Measurements from ENCODE around the gene LINGO1.

Gene LINGO1

DNA sequence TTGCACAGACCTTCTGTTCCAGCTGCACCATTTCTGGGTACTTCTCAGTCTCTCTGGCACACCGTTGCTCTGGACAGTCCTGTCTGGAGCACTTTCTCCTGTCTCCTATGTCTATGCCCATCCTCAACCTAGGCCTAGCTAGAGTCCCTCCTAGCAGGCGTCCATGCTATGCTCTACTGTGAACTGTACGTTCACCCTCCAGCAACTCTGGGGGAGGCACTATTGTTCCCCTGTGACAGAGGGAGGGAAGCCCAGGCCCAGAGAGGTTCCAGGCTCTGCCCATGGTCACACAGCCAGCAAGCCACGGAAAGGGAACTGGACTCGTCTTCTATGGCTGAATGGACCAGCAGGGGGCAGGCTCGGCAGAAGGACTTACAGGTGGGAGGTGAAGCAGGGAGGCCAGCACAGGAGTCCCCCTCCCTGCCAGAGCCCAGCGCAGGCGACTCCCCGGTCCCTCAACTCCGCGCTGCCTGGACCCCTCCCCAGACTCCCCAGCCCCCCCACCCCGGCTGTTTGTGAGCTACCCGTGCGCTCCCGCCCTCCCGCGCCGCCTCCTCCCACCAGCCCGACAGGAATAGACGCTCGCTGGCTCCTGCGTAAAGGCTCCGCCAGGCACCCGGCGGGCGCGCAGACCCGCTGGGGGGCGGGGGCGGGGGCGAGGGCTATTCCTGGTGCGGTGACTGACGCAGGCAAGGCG is 1.7 kb upstream of the LINGO1 start:
- intact Hi-C loops (cut with DNase I), result loop anchor here (5.0 kb wide), 2 partner anchors 92 to 188 kb away; no protein-coding TSS in a partner anchor
- DNase-seq, result peak in 41 of 42 donors; percentile 44 to 84 (median 69)

DNA sequence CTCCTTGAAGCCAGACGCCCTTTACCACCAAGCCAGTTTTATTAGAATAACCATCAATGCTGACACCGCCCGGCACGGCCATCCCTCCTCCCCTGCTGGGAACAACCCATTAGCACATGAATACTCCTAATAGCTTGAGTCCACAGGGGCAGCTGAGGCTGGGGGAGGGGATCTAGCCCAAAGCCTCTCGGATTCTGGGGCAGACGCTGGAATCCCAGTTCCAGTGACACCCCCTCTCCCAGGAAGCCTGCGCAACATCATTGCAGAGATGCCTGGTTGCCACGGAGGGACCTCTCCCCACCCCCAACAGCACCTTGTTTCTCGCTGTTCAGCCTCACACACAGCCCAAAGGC is 1.2 kb upstream of the LINGO1 start:
- peak in 2 of 42 donors; percentile 25 to 33 for DNase-seq
- intact Hi-C loops (cut with DNase I), result loop anchor here (5.0 kb wide), 2 partner anchors 92 to 188 kb away; no protein-coding TSS in a partner anchor

DNA sequence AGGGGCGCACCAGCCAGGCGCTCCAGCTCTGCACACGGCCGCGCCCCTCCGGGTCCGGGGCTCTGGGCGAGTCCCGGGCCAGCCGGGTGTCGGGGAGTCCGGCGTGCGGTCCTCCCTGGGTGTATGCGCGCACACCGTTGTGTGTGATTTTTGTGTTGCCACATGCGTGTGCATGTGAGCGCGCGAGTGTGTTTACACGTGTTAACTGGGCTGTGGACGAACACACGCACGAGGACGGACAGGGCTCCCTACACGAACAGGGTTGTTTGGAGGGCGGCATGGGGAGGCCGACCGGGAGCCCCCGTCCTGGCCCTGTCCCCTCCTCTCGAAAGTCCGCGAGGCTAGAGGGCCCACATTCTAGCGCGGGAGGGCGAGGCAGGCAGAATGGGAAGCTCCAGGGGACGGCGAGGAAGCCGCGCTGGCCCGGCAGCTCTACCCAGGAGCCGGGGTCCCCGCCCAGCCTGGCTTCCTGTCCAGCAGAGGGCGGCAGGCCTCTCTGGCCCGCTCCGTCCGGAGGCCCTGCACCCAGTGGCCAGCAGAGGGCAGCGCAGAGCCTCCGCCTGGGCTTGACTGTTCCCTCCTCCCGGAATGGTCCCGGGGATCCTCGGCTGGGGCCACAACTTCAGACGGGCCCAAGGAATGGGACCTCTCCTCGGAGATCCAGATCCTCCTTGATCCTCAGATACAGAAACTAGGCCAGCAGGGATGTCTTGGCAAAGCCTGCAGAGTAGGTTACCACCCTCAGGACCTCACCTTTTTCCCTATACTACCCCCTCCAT is 611 bp upstream of the LINGO1 start:
- peak; percentile 78 to 97 (median 93) for DNase-seq
- intact Hi-C loops (cut with DNase I), result loop anchor here (5.0 kb wide), 2 partner anchors 91 to 189 kb away; no protein-coding TSS in a partner anchor

DNA sequence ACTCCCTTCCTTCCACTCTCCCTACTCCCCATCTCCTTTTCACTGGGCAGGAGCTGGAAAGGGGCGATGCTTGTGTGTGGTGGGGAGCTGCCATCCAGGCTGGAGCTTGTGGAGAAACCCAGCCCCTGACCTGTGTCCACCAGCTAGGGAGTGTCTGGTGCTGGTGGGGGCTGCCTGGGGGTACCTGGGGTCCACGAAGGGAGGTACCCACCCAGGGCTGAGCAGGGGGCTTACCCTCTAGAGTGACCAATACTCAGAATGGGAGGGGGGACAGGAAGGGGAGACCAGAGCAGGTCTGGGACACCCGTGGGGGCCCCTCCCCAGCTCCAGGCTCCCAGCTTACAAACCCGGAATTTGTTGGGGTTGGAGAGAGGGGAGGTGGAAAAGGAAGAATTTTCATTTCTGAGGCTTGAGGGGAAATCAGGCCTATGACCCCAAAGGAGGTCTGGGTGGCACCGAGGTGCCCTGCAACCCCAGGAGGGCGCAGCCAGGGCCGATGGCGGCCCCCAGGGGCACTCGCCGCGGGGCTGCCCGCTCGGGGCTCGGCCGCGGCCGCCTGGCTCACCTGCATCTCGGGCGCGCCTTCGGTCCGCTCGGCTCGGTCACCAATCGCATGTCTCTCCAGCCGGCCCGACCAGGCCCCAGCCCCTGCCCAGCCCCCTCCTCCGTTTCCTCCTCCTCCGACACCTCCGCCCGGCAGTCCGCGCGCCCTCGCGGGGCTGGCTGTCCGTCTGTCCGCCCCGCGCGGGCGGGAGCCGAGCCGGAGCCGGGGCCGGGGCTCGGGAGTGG is 773 bp downstream of the LINGO1 start:
- peak in 6 of 42 donors; percentile 23 to 53 (median 41) for DNase-seq
- intact Hi-C loops (cut with DNase I), result loop anchor here (5.0 kb wide), 2 partner anchors 90 to 190 kb away; no protein-coding TSS in a partner anchor

DNA sequence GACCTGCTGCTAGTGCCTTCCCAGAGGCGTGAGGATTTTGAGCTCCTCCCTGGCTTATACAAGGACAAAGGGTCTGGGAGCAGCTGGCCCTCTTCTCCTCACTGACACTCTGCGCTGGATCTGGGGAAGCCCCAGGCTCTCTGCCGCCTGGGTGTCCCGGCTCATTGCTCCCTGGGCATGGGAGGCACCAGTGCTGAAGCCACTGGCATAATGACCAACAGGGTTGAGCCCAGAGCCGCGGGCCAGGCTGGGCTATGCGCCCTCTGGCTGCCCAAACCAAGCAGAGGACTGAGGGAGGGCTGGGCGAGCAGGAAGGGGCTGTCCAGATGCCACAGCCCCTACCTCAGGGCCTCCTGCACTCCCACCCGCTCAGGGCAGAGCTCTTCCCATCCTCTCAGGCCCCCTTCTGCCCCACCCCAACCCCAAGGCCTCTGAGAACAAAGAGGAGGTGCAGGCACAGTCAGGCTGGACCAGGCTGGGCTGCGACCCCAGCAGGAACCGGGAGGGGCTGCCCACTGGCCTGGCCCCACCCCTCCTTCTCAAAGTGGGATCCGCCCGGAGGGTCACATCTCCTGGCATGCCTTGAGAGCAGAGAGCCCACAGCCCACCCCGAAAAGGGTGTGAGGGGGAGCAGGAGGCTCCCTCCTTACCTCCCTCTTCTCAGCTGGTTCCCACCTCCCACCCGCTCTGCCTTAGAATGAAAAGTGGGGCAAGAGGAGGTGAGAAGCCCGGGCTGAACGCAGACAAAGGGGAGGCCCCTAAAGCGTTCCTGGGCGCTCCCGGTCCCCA is 1.6 kb downstream of the LINGO1 start:
- peak; percentile 49 to 91 (median 80) for DNase-seq
- intact Hi-C loops (cut with DNase I), result loop anchor here (5.0 kb wide), 2 partner anchors 89 to 191 kb away; no protein-coding TSS in a partner anchor

DNA sequence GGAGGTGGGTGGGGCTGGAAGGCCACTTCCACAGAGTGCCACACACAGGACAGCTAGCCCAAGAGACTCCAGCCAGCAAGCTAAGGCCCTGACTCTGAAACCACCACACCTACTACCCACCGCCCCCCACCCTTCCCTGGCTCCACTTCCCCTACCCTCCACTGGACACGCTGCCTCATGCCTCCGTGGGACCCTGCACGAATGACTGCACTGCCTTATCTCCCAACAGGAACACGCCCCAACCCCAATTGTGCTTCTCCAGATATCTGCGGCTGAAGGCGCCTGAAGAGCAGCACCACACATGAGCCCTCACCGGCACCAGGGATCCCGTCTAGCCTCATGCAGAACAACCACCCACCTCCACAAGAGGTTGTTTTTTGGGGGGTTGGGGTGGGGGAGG is 2.7 kb downstream of the LINGO1 start:
- intact Hi-C loops (cut with DNase I), result loop anchor here (5.0 kb wide), 2 partner anchors 88 to 192 kb away; no protein-coding TSS in a partner anchor
- peak in 1 of 42 donors; percentile 17 for DNase-seq

DNA sequence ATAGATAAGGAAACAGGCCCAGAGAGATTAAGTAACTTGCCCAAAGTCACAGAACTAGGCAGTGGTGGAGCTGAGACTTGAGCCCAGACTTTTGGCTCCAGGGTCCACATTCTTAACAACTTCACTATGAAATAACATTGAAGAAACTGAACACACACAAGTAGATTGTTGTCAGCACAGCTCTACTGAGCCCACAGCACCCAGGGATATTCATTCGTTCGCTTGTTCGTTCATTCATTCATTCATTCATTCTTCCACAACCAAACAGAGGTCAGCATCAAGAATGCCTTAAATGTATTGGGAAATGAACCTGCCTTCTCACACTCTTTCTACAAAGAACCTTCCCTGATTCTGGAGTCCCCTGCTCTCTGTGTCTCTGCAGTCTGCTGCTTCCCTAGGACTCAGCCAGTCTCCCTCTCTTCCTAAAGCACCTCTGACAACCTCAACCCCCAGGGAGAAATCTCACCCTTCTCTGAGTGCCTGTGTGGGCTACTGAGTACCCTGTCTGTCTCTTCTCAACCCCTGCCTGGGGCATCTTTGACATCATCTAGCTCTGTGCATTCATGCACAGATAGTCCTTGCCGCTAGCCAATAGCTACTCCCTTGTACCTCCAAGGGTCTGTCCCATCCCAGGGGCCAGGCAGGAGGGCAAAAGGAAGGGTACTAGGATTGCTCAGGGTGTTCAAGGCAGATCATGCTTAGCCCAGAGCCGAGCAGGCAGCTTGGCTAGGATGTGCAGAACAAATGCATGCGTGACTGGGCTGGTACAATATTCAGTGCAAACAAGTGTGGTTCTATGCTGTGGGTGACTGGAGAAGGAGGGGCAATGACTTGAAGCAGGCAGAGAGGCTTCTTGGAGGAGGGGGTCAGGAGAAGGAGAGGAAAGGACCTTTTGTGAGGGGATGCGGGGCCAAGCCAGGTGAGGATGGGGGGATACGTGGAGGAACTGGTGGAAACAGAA is 3.4 kb downstream of the LINGO1 start:
- intact Hi-C loops (cut with DNase I), result loop anchor here (5.0 to 10.0 kb wide), 3 partner anchors 87 to 515 kb away; no protein-coding TSS in a partner anchor
- DNase-seq, result peak in 5 of 42 donors; percentile 17 to 58 (median 38)

DNA sequence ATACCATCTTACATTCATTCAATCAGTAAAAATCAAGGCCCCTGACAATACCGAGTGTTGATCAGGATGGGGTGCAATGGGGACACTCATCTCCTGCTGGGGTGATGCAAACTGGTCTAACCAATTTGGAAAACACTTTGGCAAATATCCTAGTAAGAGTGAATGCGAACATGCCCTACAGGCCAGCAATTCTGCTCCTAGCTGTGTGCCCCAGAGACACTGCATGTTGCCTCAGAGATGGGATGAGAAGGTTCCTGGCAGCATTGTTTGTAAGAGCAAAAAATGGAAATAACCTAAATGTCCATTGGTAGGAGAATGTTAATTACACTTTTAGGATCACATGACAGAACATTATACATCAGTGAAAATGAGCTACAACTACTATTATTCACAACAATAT is 4.7 kb downstream of the LINGO1 start:
- DNase-seq, result no peak
- intact Hi-C loops (cut with DNase I), result loop anchor here (10.0 kb wide), 1 partner anchor 513 kb away; no protein-coding TSS in a partner anchor

DNA sequence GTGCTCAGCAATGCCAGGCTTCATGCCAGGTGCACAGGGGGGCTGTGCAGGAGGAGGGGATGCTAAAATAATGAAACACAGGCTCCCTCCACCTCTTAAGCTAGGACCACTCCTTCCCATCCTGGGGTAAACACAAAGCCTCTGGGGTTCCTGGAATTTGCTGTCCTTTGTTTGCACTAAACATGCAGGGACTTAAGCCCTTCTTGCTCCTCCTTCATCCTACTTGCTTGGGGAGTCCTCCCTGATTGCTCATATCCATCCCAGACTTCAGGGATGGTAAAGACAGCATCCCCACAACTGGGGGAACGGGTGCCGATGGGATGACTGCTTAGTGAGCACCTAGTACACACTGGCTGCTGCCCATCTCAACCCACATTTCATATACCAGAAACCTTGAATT is 5.1 kb downstream of the LINGO1 start:
- intact Hi-C loops (cut with DNase I), result loop anchor here (10.0 kb wide), 1 partner anchor 513 kb away; no protein-coding TSS in a partner anchor
- DNase-seq, result no peak

DNA sequence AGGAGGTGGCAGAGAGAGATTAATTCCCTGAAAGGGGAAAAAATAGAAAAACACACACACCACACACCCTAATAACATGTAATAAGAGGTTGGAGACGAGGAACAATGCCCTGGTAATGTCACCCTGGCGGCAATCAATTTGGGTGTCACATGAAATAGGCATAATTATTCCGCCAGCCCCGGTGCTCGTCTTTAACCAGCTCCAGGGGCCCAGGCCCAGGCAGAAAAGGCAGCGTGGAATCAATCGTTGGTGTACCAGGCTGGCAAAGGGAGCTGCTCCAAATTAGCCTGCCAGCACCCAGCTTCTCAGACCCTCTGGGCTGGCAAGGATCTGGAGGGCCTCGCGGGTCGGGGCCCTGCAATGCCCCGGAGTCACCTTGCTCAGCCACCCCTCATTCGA is 5.6 kb downstream of the LINGO1 start:
- peak in 6 of 42 donors; percentile 28 to 61 (median 44) for DNase-seq
- intact Hi-C loops (cut with DNase I), result loop anchor here (10.0 kb wide), 1 partner anchor 512 kb away; no protein-coding TSS in a partner anchor

DNA sequence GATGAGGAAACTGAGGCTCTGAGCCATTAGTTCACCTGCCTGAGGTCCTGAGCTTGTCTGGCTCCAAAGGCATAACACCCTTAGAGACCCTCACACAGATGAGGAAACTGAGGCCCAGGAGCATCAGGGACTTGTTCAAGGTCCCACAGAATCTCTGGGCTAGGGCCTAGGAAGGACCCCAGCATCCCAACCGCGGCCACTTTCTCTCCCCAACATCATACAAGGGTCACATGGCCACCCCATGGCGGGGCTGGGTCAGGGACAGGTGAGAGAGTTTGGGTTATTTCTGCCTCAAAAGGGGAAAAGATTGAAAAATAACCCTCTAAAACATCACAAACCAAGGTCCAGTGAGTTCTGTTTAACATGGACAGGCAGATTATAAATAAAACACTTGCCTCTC is 6.7 kb downstream of the LINGO1 start:
- no peak for DNase-seq
- intact Hi-C loops (cut with DNase I), result loop anchor here (10.0 kb wide), 1 partner anchor 511 kb away; no protein-coding TSS in a partner anchor

DNA sequence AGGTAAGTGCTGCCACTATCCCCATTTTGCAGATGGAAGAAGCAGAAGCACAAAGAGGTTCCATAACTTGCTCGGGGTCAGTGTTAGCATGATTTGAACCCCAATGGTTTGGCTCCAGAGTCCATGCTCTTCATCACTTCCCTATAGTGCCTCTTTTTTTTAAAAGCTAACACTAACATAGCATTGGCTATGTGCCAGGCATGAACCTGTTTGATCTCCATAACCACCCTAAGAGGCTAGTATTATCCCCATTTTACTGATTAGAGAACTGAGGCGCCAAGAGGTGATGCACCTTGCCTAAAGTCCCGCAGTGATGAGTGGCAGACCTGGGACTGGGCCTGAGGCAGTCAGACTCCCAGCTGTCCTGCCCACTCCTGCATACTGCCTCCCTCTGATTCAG is 7.3 kb downstream of the LINGO1 start:
- DNase-seq, result no peak
- intact Hi-C loops (cut with DNase I), result loop anchor here (10.0 kb wide), 1 partner anchor 511 kb away; no protein-coding TSS in a partner anchor

DNA sequence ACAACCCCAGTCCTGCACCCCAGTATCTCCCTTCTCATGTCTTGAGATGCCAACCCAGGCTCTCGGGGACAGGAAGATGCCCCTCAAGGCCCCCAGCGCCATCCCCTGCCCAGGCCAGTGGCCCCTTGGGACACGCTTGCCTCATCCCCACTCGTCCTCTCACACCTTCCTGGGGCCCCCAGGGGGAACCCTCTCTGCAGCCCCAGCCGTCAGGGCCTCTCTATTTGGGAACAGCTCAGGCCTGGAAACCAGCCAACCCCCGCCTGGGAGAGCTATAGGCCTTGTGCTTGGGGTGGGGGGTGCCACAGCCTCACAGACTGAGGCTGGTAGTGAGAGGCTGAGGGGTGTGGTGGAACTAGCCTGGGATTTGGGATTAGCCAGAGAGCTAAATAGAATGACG is 7.8 kb downstream of the LINGO1 start:
- intact Hi-C loops (cut with DNase I), result loop anchor here (10.0 kb wide), 1 partner anchor 510 kb away; no protein-coding TSS in a partner anchor
- no peak for DNase-seq

DNA sequence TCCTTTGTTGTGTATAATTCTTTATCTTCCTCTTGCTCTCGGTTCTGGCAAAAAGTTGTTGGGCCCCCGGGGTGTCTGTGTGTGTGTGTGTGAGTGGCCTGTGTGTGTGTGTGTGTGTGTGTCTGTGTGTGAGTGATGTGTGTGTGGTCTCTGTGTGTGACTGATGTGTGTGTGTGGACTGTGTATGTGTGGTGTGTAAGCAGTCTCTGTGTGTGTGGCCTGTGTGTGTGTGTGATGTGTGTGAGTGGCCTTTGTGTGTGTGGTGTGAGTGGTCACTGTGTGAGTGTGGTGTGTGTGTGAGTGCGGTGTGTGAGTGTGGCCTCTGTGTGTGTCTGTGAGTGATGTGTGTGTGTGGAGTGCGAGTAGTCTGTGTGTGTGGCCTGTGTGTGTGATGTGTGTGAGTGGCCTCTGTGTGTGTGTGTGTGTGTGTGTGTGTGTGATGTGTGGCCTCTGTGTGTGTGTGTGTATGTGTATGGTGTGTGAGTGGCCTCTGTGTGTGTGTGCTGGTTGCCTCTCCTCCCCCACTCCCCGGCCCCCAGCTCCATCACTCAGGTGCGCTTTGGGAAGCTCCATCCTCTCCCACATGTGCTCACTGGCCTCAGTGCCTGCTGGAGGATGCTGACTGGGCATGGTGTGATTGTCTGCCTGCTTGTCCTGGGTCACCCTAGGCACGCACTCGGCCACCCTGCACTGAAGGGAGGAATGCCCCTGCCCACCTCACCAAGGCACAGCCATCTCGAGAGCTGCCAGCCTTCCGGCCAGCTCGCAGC is 8.8 kb downstream of the LINGO1 start:
- DNase-seq, result no peak
- intact Hi-C loops (cut with DNase I), result loop anchor here (10.0 kb wide), 1 partner anchor 509 kb away; no protein-coding TSS in a partner anchor

DNA sequence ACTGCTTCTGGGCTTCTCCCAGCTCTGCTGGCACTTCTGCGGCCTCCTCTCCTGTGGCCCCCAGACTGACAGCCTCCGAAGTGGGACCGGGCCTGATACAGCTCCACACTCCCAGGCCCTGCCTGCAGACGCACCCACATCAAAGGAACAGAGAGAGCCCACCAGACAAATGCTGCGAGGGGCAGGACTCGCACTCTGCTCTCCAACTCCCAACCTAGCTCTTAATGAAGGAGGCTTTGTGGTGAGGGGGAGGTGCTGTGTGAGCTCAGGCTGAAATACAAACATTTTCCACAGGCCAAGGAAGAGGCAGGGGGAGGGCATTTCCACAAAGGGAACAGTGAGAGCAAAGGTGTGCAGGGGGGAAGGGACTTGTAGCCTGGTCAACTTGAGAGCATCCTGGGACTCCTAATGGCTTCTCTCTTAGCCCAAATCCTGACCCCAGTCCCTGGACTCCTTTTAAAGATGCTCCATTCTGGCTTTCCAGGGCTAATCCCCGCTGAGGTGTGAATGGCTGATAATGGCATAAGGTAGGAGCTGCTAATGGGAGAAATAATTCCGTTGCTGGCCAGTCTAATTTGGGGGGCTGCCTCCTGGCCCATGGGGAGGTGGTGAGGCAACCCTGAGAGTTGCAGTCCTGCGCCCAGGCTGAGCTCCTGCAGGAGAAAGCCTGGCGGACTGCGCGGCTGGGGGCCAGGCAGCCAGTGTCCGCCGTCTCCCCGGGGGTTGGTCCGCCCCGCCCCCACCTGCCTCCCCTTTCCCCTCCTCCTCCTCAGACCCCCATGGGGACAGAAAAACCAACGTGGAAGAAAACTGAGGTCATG is 9.6 kb downstream of the LINGO1 start:
- no peak for DNase-seq
- intact Hi-C loops (cut with DNase I), result loop anchor here (10.0 kb wide), 1 partner anchor 508 kb away; no protein-coding TSS in a partner anchor
